NCI-H146 treated with DMSO at 0.1 percent for 48 hours (cell line): ENCODE results near the gene RPL29.
"Not testable (repeated sequence)": the region's sequence is repeated elsewhere in the genome, so short reads cannot be mapped to it uniquely, and the experiment has no call there.

ENCODE experiments used
- DNase-seq: peaks from one replicate; lab custom pipeline; 2025; ENCODE audit not compliant: unreplicated experiment; lab: John Stamatoyannopoulos, UW

The RPL29 gene

GRCh38 chr3:52006017-52006819 is 10.5 kb upstream of the RPL29 start:
- no peak for DNase-seq

- DNase-seq: peak; percentile 41
Measured at GRCh38 chr3:52005571-52005986, 9.9 kb upstream of the RPL29 start.

GRCh38 chr3:52004906-52005395 is 9.3 kb upstream of the RPL29 start:
- no peak for DNase-seq

GRCh38 chr3:52004163-52004787 is 8.6 kb upstream of the RPL29 start:
- no peak for DNase-seq

GRCh38 chr3:52002748-52003147 is 7.1 kb upstream of the RPL29 start:
- no peak for DNase-seq

DNA sequence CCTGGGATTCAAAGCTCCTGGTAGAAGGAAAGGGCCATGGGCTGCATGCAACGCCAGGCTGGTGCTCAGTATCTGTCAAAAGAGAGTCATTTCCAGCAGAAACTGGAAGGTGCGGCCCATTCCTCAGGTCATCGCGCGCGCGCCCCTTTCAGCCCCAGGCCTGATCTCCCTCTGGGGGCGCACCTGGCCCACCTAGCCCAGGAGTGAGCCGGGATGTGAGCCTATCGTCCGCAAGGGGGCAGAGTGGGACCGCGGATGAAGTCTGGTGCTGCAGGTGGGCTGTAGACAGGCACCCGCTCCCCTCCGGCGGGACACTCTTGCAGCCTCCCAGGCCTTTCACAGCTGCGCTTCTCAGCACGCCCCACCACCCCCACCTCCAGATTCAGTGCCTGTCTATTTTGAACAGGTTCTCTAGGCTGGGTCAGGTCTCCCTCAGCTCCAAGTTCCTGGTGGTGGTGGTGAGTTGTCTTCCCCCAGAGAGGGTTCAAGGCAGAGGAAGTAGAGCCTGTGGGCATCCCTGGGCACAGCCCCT is 5.8 kb upstream of the RPL29 start:
- peak; percentile 30 for DNase-seq

DNA sequence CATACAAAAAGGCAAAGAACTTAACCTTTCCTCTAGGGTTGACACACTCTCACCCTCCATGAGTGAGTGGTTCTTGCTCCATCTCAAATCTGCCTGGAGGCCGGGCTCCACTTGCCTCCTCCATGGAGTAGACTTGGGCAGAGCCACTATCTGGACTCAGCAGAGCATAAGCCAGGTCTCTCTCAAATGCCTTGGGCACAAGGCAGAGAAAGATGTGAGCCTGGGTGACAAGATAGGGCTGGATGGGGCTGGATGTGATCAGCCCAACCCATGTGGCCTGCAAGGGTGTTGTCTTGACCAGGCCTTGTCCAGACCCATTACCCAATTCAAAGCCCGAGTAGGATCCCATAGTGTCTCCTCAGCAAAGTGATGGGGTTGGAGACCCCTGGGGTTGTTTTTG is 4.2 kb upstream of the RPL29 start:
- DNase-seq: no peak

- DNase-seq: no peak
Measured at GRCh38 chr3:51998774-51999173, 3.1 kb upstream of the RPL29 start.

DNA sequence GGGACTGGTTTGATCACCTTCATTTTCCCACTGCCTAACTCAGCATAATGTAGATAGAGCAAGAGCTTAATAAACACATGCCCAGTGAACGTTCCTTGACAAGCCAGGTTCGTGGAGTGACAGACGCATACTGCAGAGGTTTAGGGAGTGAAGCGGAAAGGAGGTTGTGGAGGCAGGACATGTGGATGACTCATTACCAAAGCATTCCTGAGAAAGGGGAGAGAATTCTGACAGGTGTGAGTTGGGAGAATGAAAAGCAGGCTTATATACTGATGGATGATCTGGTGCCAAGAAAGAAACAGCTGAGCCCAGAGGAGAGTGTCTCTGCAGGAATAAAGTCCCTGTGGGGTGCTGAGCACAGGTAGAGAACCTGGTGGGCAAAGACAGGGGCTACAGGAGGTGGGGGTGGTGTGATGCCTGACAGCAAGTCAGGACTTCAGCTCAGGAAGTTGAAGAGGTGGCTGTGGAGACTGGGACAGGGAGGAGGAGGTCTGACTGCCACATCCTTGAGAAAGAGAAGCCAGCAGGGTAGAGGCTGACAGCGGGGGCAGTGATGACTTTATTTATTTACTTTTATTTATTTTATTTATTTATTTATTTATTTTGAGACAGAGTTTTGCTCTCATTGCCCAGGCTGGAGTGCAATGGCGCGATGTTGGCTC is 2.4 kb upstream of the RPL29 start:
- no peak for DNase-seq

DNA sequence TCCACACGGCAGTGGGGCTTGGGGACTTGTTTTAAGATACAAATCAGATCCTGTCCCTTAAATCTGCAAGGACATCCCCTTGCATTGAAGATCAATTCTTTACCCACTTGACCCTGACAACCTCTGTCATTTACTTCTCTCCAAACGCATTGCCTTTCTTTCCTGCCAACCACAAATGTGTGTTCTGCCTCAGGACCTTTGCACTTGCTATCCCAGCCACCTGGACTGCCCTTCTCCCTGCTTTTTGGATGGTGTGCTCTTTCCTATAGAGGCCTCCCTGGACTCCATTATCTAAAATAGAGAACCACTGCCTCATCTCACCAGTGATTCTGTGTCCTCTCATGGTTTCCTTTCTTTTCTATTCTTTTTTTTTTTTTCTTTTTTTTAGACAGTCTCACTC is 1.5 kb upstream of the RPL29 start:
- no peak for DNase-seq

- DNase-seq: no peak
Measured at GRCh38 chr3:51994530-51994929, 1.2 kb downstream of the RPL29 start.

GRCh38 chr3:51993657-51994056 is 2.0 kb downstream of the RPL29 start:
- not testable (repeated sequence) for DNase-seq

- DNase-seq: no peak
Measured at GRCh38 chr3:51992017-51992682, 3.5 kb downstream of the RPL29 start.

DNA sequence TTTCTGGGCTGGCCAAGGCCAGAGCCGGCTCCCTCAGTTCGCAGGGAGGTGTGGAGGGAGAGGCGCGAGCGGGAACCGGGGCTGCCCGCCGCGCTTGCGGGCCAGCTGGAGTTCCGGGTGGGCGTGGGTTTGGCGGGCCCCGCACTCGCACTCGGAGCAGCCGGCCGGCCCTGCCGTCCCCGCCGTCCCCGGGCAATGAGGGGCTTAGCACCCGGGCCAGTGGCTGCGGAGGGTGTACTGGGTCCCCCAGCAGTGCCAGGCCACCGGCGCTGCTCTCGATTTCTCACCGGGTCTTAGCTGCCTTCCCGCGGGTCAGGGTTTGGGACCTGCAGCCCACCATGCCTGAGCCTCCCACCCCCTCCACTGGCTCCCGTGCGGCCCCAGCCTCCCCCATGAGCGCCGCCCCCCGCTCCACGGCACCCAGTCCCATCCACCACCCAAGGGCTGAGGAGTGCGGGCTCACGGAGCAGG is 5.2 kb downstream of the RPL29 start:
- not testable (repeated sequence) for DNase-seq

DNA sequence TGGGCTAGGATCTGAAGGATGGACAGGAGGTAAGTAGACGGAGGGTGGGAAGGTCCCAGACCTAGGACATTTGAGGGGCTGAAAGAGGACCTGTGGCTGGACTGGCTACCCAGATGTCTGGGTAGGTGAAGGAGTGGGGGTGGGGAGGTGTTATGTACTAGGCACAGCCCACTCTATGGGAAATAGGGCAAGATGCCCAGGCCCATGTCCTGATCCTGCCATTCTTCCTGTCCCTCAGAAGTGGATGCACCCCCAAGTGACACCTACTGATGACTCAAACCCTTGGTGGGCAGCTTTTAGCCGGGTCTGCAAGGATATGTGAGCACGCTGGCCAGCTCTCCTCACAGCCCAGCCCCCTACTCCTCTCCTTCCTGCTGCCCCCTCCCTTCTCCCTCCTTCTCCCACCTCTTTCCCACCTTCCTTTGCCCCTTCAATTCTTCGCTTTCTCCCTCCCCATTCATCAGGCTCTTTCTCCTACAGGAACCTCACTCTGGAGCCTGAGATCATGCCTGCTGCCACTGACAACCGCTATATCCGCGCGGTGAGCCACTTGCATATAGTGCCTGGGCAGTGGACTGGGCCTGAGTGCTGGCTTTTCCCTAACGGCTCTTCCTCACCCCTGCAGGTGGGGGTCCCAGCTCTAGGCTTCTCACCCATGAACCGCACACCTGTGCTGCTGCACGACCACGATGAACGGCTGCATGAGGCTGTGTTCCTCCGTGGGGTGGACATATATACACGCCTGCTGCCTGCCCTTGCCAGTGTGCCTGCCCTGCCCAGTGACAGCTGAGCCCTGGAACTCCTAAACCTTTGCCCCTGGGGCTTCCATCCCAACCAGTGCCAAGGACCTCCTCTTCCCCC is 7.2 kb downstream of the RPL29 start:
- no peak for DNase-seq

- no peak for DNase-seq
Measured at GRCh38 chr3:51987568-51987967, 8.1 kb downstream of the RPL29 start.

DNA sequence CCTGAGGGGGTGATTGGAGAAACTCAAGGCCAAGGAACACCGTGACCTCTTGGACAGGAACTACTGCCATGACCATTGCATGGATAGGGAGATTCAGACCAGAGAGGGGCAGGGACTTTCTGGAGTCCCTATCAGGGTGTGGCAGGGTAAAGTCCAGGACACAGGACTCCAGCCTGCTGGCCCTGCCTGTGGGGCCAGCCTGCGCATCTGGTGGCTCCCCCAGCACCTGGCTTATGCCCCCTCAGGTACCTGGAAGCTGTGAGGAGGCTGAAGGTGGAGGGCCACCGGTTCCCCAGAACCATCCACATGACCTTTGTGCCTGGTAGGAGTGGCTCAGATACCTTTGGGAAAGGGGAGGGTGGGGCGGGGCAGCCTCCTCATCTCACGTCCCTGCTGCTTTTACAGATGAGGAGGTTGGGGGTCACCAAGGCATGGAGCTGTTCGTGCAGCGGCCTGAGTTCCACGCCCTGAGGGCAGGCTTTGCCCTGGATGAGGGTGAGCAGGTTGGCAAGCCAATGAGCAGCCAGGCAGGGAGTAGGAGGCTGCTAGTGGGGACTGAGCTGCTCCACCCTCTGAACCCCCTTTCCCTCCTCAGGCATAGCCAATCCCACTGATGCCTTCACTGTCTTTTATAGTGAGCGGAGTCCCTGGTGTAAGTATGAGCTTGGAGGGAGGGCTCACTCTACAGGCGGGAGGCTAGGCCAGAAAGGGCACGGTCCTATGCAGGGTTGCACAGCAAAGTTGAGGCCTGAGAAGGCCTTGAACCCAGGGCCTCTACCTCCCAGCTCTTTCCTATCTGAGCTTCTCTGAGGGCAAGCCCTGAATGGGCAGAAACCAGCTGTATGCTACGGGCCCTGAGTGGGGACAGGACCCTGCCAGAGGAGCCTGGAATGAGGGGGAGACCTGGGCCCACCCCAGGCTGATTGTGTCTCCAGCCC is 9.4 kb downstream of the RPL29 start:
- DNase-seq: no peak

DNA sequence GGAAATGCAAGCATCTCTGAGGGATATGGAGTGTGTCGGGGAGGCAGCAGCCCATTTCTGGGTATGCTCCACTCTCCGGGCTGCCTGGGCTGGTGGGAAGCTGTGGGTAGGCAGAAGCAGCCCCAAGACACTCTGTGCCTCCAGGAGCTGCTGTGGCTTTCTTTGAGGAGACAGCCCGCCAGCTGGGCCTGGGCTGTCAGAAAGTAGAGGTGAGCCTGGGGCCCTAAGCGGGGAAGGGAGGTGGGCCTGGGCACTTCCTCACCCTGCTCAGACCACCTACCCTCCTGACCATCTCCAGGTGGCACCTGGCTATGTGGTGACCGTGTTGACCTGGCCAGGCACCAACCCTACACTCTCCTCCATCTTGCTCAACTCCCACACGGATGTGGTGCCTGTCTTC is 10.6 kb downstream of the RPL29 start:
- DNase-seq: no peak

DNA sequence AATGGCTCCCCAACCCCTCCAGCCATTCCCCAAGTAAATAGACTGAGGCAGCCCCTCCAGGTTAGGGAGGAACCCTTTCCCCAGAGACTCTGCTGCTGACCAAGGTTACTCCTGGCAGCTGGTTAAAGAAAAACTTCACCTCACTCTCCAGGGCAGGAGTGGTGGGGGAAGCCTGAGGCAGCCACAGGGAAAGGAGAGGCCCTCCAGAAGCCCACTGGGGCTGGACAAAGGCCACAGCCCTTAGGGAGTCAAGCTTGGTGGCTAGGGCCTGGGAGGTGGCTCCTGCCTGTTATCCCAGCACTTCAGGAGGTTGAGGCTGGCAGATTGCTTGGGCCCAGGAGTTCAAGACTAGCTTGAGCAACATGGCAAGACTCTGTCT is 11.4 kb downstream of the RPL29 start:
- no peak for DNase-seq
